Neural crest cell (in vitro differentiated cells): ENCODE measurements around the gene ZNF227. TPM values are rescaled to one million over a fixed set of nuclear protein-coding genes. Genes with fewer than 3 reads are reported as not detected.
"Not testable (repeated sequence)": the region's sequence is repeated elsewhere in the genome, so short reads cannot be mapped to it uniquely, and the experiment has no call there.

Experiments used
- DNase-seq: peaks from one replicate; pipeline ENCODE4 v3.0.0; 2021; ENCODE audit warnings: low read depth, mixed read lengths, low spot score
- H3K27ac Mint-ChIP-seq: one replicate; pipeline ENCODE4 v1.8.0; 2021; ENCODE audit warnings: mild to moderate bottlenecking, mixed read lengths; ENCODE audit not compliant: unreplicated experiment
- H3K27me3 Mint-ChIP-seq: 2 replicates; pipeline ENCODE4 v1.8.0; 2021; ENCODE audit warnings: low read depth, mild to moderate bottlenecking, mixed read lengths
- H3K36me3 Mint-ChIP-seq: 2 replicates; pipeline ENCODE4 v1.8.0; 2021; ENCODE audit warnings: low read depth, mild to moderate bottlenecking, mixed read lengths
- H3K4me1 Mint-ChIP-seq: 2 replicates; pipeline ENCODE4 v1.8.0; 2021; ENCODE audit warnings: mixed read lengths
- H3K4me3 Mint-ChIP-seq: one replicate; pipeline ENCODE4 v1.8.0; 2021; ENCODE audit warnings: mild to moderate bottlenecking, mixed read lengths
- H3K9me3 Mint-ChIP-seq: 2 replicates; pipeline ENCODE4 v1.8.0; 2021; ENCODE audit warnings: mixed read lengths
- CTCF ChIP-seq: fragments of 200-600 bp; sonication (generic); conservative IDR thresholded peaks from 2 replicates; pipeline ENCODE4 v1.5.0; 2021; ENCODE audit warnings: antibody characterized with exemption, mild to moderate bottlenecking
- long read RNA-seq: library from polyadenylated mRNA; unstranded; transcript quantifications from one replicate; pipeline ENCODE4 v2.0.0, GENCODE V29; 2020
- total RNA-seq: library from RNA; stranded (reverse); gene quantifications from 2 replicates; pipeline ENCODE4 v1.2.1, GENCODE V29; 2021

The ZNF227 gene
- total RNA-seq, result 33.4 and 35.8 TPM in 2 replicates
- long read RNA-seq, transcript ZNF227-208 (5 exons, 2,943 nt), result minor isoform, 7 of 40 reads
- long read RNA-seq, transcript ZNF227-201 (6 exons, 3,043 nt), result major isoform, 12 of 40 reads
- long read RNA-seq, partial matches to known transcripts, result 4 of 40 reads
- long read RNA-seq, other reads (novel, unspliced or antisense), result 10 of 40 reads

- peak; percentile 60 for DNase-seq
- Mint-ChIP-seq H3K36me3 (peaks cover 13% of the 10 kb centered on the region), H3K27me3 (no peaks in the 10 kb centered on the region), H3K4me3 (peak within 1 kb of the TSS; percentile 95), H3K4me1 (peaks cover 24% of the 10 kb centered on the region), H3K27ac (peak within 1 kb of the TSS; percentile 97), H3K9me3 (no peaks in the 10 kb centered on the region)
- no peak for TF ChIP-seq CTCF
These were observed at the start of gene ZNF227 for GRCh38 chr19:44212250-44212865. Gene ZNF227 (plus strand): TSS chr19:44212532. CDS start chr19:44217793, 5,261 bp downstream.

GRCh38 chr19:44163789-44164188 is 48.5 kb upstream of the ZNF227 start:
- Mint-ChIP-seq H3K27me3 (no peaks in the 10 kb centered on the region), H3K9me3 (peaks cover 10% of the 10 kb centered on the region), H3K36me3 (peaks cover 26% of the 10 kb centered on the region), H3K27ac (no peak overlapping the region), H3K4me3 (no peak overlapping the region), H3K4me1 (peaks cover 36% of the 10 kb centered on the region)
- no peak for TF ChIP-seq CTCF
- no peak for DNase-seq

GRCh38 chr19:44164327-44164672 is 48.0 kb upstream of the ZNF227 start:
- Mint-ChIP-seq H3K4me1 (peaks cover 37% of the 10 kb centered on the region), H3K27me3 (no peaks in the 10 kb centered on the region), H3K4me3 (peak overlapping the region; percentile 99), H3K9me3 (peaks cover 10% of the 10 kb centered on the region), H3K36me3 (peaks cover 24% of the 10 kb centered on the region), H3K27ac (no peak overlapping the region)
- TF ChIP-seq CTCF, result no peak
- no peak for DNase-seq

- DNase-seq, result peak; percentile 64
- Mint-ChIP-seq H3K4me3 (peak within 1 kb of the TSS; percentile 99), H3K27me3 (no peaks in the 10 kb centered on the region), H3K9me3 (peaks cover 10% of the 10 kb centered on the region), H3K4me1 (peaks cover 37% of the 10 kb centered on the region), H3K27ac (peak within 1 kb of the TSS; percentile 99), H3K36me3 (peaks cover 27% of the 10 kb centered on the region)
- TF ChIP-seq CTCF, result no peak
These were observed 47.4 kb upstream of the ZNF227 start, which contains the start of gene ZNF226 for GRCh38 chr19:44164673-44165512. Gene ZNF226 (plus strand): TSS chr19:44165100. CDS start chr19:44170081, 4,981 bp downstream.

GRCh38 chr19:44170660-44171059 is 41.7 kb upstream of the ZNF227 start:
- H3K9me3 Mint-ChIP-seq, result peaks cover 17% of the 10 kb centered on the region
- peaks cover 67% of the 10 kb centered on the region for H3K36me3 Mint-ChIP-seq
- not testable (repeated sequence) for H3K4me3 Mint-ChIP-seq, H3K27ac Mint-ChIP-seq, DNase-seq, H3K27me3 Mint-ChIP-seq
- peaks cover 22% of the 10 kb centered on the region for H3K4me1 Mint-ChIP-seq
